ENCODE data around the gene SIM2. TPM values are rescaled to one million over a fixed set of nuclear protein-coding genes. Genes with fewer than 3 reads are reported as not detected.

SIM2 gene
- total and polyA plus RNA-seq, 2 experiments from 2014 or later = 0.16 to 0.49 TPM

- TF ChIP-seq EZH2 (IDR thresholded peaks at IDR 0.05; ENCODE audit: low read depth, unreplicated experiment) (no peak), ZNF114 (CRISPR knock-in tag; IDR thresholded peaks at IDR 0.05) (no peak), STAT1 (IDR thresholded peaks at IDR 0.05; ENCODE audit: unreplicated experiment) (no peak), EZH2phosphoT487 (IDR thresholded peaks at IDR 0.05; ENCODE audit: unreplicated experiment) (no peak), JUNB (IDR thresholded peaks at IDR 0.05; ENCODE audit: unreplicated experiment) (no peak), CREB1 (CRISPR knock-in tag; IDR thresholded peaks at IDR 0.05; ENCODE audit: low read depth) (no peak), ZNF331 (CRISPR knock-in tag; IDR thresholded peaks at IDR 0.05; ENCODE audit: low read depth) (no peak), CTCF (conservative IDR thresholded peaks at IDR 0.05; ENCODE audit: low read depth in 2 of 2) (no peak), NANOG (IDR thresholded peaks at IDR 0.05; ENCODE audit: borderline replicate concordance) (no peak), ETS1 (IDR thresholded peaks at IDR 0.05) (no peak)
Observed at GRCh38 chr21:36657999-36658398, 40.9 kb upstream of the SIM2 start (continued).

- Mint-ChIP-seq H3K36me3 (ENCODE audit: low read depth) (no peaks in the 10 kb centered on the region), H3K4me3 (no peak overlapping the region), H3K27me3 (ENCODE audit: insufficient read depth, low read depth, poor library complexity) (peaks cover 11% of the 10 kb centered on the region), H3K9me3 (no peaks in the 10 kb centered on the region; the same call in 2 of the 3 replicates), H3K27ac (no peak overlapping the region), H3K4me1 (peaks cover 13% of the 10 kb centered on the region)
- no peak overlapping the region for H3K4me3 ChIP-seq
- no peak overlapping the region for H3K27ac ChIP-seq (ENCODE audit: low read depth)
- ATAC-seq (no peak), DNase-seq (ENCODE audit: low spot score) (no peak)
- peak overlapping the region; percentile 52; the same call in 1 of the 2 replicates for H2AFZ ChIP-seq
- TF ChIP-seq REST (IDR thresholded peaks at IDR 0.05; ENCODE audit: unreplicated experiment) (no peak), CREB1 (CRISPR knock-in tag; IDR thresholded peaks at IDR 0.05; ENCODE audit: low read depth) (no peak), EZH2phosphoT487 (IDR thresholded peaks at IDR 0.05; ENCODE audit: unreplicated experiment) (no peak), ZNF331 (CRISPR knock-in tag; IDR thresholded peaks at IDR 0.05; ENCODE audit: low read depth) (no peak), ETS1 (IDR thresholded peaks at IDR 0.05) (no peak), STAT1 (IDR thresholded peaks at IDR 0.05; ENCODE audit: unreplicated experiment) (no peak), ZNF114 (CRISPR knock-in tag; IDR thresholded peaks at IDR 0.05) (no peak)
- H3K9me2 ChIP-seq (ENCODE audit: insufficient read depth) = no peaks in the 10 kb centered on the region
- H3K27me3 ChIP-seq (ENCODE audit: insufficient read depth) = no peaks in the 10 kb centered on the region
- no peaks in the 10 kb centered on the region for H4K20me1 ChIP-seq (replicated peaks; ENCODE audit: insufficient read depth)
- no peak overlapping the region for H3K4me2 ChIP-seq
- no peaks in the 10 kb centered on the region for H3F3A ChIP-seq (replicated peaks; ENCODE audit: low read depth)
- H3K79me2 ChIP-seq (replicated peaks; ENCODE audit: insufficient read depth) = no peaks in the 10 kb centered on the region
- H3K36me3 ChIP-seq (ENCODE audit: insufficient read depth) = no peaks in the 10 kb centered on the region
- H3K4me1 ChIP-seq (ENCODE audit: insufficient read depth) = no peaks in the 10 kb centered on the region
Observed at GRCh38 chr21:36658926-36659325, 40.0 kb upstream of the SIM2 start.
